Epidermal melanocyte (primary cell): Measurements from ENCODE around the gene AIF1L.

Experiments
- DNase-seq: peaks from one replicate; pipeline ENCODE4 v3.0.0; 2011; ENCODE audit warnings: low spot score; ENCODE audit not compliant: insufficient read length

AIF1L gene

GRCh38 chr9:131076347-131077195 lies 19.8 kb upstream of the AIF1L start:
- DNase-seq = no peak

GRCh38 chr9:131078427-131079366 lies 17.6 kb upstream of the AIF1L start:
- DNase-seq = no peak

GRCh38 chr9:131080589-131080988 lies 15.7 kb upstream of the AIF1L start:
- no peak for DNase-seq

DNA sequence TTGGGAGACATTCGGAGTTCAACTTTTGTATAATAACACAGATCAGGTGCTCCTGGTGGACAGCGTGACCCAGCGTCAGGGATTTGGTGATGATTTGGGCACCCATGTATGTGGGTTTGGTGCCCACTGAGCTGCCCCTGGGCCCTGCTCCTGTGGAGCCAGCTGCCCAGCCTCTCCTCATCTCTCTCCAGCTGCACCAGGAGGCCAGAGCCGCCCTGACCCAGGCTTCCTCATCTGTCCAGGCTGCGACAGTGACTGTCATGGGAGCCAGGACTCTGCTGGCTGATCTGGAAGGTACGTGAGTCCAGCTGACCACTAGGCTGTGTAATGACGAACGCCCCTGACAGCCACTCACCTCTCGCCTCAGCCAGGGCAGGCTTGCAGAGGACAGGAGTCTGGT lies 14.5 kb upstream of the AIF1L start:
- DNase-seq = no peak

DNA sequence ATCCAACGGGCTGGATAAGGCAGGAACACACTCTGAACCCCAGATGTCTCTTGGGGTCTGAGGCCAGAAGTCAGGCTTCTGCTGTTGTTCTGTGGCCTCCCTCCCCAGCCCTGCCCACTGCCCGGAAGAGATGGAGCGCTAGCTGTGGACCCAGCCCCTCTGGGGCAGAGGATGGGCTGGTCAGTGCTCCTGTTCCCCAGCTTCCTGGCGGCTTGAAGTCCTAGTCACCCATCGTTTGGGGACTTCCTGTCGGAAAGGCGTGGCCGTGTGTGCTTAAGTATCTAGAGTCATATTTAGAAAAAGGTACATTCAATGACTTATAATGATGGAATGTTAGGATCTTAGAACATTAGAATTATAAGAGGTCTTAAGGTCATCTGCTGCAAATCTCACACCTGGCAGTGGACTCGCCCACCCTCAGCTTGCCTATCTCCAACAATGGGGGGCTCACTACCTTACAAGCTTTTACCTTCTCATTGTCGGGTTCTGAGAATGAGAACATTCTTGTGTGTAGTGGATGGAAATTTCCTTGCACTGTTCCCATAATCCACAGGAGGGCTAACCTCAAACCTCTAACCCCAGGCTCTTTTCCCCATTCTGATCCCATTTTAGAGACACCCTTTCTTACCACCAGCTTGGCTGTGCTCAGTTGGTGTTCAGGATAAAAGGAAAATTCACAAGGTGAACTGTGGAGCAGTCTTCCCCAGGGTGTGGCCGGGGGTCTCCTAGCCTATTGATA lies 13.4 kb upstream of the AIF1L start:
- no peak for DNase-seq

- DNase-seq = no peak
These were observed 11.5 kb upstream of the AIF1L start for GRCh38 chr9:131084661-131085369.

DNA sequence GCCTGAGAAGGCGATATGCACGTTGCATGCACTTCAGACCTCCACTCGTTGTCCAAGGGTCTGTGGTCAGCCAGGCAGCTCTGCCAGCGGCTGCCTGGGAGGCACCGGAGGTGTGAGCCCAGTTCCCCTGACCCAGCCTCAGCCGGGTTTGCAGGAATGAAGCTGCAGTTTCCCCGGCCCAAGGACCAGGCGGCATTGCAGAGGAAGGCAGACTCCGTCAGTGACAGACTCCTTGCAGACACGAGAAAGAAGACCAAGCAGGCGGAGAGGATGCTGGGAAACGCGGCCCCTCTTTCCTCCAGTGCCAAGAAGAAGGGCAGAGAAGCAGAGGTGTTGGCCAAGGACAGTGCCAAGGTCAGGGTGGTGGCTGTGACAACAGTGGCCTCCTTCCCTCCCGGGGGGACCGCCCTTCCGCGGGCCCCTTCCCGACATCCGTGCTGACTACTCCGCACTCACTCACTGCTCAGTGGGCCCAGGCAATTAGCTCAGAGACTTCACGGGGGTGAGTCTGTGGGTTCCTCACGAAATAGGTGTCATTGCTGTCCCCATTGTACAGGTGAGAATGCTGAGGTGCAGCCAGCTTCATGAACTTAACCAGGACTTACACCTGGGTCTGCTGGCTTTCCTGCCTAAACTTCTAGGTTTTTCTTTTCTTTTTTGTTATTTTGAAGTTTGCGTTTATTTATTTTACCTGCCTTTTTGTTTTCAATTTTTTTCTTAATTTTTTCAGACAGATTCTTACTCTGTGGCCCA lies 10.8 kb upstream of the AIF1L start:
- DNase-seq = no peak

- no peak for DNase-seq
These were observed 8.9 kb upstream of the AIF1L start for GRCh38 chr9:131087354-131087893.

GRCh38 chr9:131090025-131090787 lies 6.1 kb upstream of the AIF1L start:
- no peak for DNase-seq

DNA sequence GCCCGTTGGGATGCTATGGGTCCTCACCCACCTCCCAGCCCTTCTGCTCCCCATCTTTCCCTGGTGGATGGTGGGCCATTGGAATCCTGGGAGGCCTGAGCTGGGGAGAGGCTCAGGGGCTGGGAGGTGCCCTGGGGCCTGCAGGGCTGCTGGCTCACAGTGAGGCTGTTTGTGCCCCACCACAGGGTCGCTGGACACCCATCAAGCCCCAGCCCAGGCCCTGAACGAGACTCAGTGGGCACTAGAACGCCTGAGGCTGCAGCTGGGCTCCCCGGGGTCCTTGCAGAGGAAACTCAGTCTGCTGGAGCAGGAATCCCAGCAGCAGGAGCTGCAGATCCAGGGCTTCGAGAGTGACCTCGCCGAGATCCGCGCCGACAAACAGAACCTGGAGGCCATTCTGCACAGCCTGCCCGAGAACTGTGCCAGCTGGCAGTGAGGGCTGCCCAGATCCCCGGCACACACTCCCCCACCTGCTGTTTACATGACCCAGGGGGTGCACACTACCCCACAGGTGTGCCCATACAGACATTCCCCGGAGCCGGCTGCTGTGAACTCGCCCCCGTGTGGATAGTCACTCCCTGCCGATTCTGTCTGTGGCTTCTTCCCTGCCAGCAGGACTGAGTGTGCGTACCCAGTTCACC lies 4.9 kb upstream of the AIF1L start:
- DNase-seq = no peak

GRCh38 chr9:131092030-131092429 lies 4.3 kb upstream of the AIF1L start:
- DNase-seq = no peak

DNA sequence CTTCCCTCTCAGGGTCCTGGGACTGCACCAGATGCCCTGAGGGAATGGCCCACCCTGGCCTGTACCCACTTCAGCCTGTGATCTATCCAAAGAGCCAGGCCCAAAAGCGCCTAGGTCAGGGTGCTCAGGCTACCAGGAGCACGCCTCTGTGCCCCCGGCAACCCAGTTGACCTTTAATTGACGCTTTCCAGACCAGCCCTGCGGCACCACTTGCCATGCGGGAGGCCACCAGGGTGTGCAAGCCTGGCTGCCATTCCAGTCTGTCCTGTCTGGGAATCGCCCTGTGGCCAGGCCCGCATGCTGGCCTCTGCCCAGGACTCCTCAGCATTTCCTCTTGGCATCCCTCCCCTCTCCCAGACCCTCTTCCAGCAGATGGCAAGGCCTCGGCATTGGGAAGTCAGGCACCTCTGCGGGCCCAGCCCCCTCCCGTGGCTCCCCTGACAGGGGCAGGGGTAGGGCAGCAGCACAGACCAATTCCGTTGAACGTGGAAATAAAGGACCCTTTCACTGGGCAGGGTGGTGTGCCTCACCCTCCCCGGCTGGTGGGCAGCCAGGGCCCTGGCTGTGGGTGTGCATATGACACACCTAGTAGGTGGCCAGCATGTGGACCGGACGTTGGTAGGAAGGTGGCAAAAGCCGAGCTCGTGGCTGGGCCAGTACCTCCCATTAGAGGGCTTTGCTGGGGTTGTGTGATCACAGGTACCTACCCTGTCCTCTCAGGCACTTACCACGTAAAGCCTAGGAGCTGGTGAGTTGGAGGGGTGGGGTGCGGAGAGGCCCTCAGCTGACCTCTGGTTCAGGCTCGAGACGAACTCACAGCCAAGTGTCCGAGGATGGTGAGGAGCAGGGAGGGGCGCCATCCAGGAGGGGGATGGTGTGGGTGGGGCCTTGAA lies 3.5 kb upstream of the AIF1L start:
- DNase-seq = no peak

GRCh38 chr9:131094015-131094414 lies 2.3 kb upstream of the AIF1L start:
- no peak for DNase-seq

GRCh38 chr9:131094622-131095021 lies 1.7 kb upstream of the AIF1L start:
- DNase-seq = peak; percentile 68

- no peak for DNase-seq
These were observed 564 bp upstream of the AIF1L start for GRCh38 chr9:131095666-131096268.

DNA sequence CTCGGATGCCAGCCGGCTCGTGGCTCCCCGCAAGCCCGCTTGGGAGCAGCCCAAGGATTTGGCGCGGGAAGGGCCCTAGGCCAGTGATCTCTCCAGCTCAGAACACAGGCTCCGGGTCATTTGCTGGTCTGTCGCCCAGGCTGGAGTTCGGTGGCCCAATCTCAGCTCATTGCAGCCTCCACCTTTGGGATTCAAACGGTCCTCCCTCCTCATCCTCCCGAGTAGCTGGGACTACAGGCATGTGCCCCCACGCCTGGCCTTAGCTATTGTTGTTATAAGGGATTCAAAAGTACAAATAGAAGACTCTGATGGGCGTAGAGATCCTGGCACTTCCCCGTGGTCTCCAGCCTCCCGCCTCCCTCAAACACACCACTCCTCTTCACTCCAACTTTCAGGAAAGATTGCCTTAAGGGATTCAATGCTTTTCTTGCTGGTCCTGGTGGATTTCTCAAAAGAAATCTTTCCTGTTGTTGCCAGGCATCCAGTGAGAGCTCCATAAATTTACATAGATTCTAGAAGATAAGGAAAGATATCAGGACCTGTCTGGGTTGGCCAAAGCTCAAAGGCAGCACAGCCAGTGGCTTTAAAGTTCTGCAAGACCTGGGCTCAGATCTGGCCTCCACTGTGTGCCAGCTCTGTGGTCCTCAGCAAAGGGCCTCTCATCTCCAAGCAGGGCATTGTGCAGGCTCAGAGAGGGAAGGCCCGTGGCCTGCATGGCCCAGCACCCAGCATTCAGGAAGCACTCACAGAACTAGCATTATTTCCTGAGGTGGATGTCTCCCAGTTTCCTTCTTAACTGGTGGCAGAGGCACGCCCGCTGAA lies 1.0 kb downstream of the AIF1L start:
- DNase-seq = no peak

- no peak for DNase-seq
These were observed 1.6 kb downstream of the AIF1L start for GRCh38 chr9:131097948-131098278.
